ENCODE data around the gene ILRUN.

The ILRUN gene

DNA sequence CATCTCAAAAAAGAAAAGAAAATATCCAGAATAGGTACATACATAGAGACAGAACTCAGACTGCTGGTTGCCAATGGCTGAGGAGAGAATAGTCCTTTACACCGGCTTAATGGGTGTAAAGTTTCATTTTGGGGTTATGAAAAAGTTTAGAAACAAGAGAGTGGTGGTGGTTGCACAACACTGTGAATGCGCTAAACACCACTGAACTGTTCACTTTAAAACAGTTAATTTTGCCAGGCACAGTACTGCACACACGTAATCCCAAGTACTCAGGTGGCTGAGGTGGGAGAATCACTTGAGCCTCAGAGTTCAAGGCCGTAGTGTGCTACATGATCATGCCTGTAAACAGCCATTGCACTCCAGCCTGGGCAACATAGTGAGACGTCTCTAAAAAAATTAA is 7.6 kb downstream of the ILRUN start:
- Histone ChIP-seq H3K4me1 (ENCODE audit: low read length) (no peaks in the 10 kb centered on the region), H3K9ac (ENCODE audit: low read length) (no peak overlapping the region), H3K9me3 (replicated peaks; ENCODE audit: insufficient read depth, low read length) (no peaks in the 10 kb centered on the region), H3K79me2 (ENCODE audit: low read length) (peaks cover 95% of the 10 kb centered on the region), H3F3A (ENCODE audit: insufficient read depth, low read length) (no peaks in the 10 kb centered on the region), H3K27me3 (replicated peaks; ENCODE audit: insufficient read depth, low read length) (no peaks in the 10 kb centered on the region), H3K9me2 (replicated peaks; ENCODE audit: insufficient read depth, low read length) (no peaks in the 10 kb centered on the region), H2AFZ (ENCODE audit: low read length) (no peak overlapping the region), H4K20me1 (ENCODE audit: insufficient read depth, low read length) (no peaks in the 10 kb centered on the region), H3K4me2 (ENCODE audit: low read depth, low read length) (no peak overlapping the region), H3K27ac (ENCODE audit: low read length) (no peak overlapping the region), H3K4me3 (ENCODE audit: low read length) (no peak overlapping the region), H3K36me3 (replicated peaks; ENCODE audit: insufficient read depth, low read length) (no peaks in the 10 kb centered on the region)
- TF ChIP-seq EZH2 (optimal IDR thresholded peaks at IDR 0.05; ENCODE audit: low read depth, low read length): no peak
- TF ChIP-seq EZH2phosphoT487 (IDR thresholded peaks at IDR 0.05; ENCODE audit: low read length): no peak
- TF ChIP-seq, protein P1, sequence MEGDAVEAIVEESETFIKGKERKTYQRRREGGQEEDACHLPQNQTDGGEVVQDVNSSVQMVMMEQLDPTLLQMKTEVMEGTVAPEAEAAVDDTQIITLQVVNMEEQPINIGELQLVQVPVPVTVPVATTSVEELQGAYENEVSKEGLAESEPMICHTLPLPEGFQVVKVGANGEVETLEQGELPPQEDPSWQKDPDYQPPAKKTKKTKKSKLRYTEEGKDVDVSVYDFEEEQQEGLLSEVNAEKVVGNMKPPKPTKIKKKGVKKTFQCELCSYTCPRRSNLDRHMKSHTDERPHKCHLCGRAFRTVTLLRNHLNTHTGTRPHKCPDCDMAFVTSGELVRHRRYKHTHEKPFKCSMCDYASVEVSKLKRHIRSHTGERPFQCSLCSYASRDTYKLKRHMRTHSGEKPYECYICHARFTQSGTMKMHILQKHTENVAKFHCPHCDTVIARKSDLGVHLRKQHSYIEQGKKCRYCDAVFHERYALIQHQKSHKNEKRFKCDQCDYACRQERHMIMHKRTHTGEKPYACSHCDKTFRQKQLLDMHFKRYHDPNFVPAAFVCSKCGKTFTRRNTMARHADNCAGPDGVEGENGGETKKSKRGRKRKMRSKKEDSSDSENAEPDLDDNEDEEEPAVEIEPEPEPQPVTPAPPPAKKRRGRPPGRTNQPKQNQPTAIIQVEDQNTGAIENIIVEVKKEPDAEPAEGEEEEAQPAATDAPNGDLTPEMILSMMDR (IDR thresholded peaks at IDR 0.05; ENCODE audit: low read length): no peak
- DNase-seq: no peak

DNA sequence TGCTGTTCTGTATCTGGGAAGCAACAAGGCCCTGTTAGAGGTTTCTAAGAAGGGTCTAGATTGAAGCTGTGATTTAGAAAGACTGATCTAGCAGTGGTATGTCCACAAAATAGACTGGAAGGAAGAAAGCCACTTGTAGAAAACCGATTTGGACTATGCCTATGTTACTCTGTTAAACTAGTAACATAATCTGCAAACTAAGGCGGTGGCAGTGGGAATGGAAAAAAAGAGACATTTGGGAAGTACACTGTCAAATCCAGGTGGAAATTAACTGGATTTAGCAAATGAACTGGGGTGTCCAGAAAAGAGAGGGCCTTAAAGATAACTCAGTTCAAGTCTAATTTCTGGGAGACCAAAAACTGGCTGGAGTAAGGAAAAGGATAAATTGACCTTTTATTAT is 11.6 kb downstream of the ILRUN start:
- Histone ChIP-seq H3F3A (ENCODE audit: insufficient read depth, low read length) (no peaks in the 10 kb centered on the region), H3K9me2 (replicated peaks; ENCODE audit: insufficient read depth, low read length) (no peaks in the 10 kb centered on the region), H4K20me1 (ENCODE audit: insufficient read depth, low read length) (no peaks in the 10 kb centered on the region), H3K4me2 (ENCODE audit: low read depth, low read length) (no peak overlapping the region), H2AFZ (ENCODE audit: low read length) (no peak overlapping the region), H3K79me2 (ENCODE audit: low read length) (peaks cover 89% of the 10 kb centered on the region), H3K27me3 (replicated peaks; ENCODE audit: insufficient read depth, low read length) (no peaks in the 10 kb centered on the region), H3K27ac (ENCODE audit: low read length) (no peak overlapping the region), H3K36me3 (replicated peaks; ENCODE audit: insufficient read depth, low read length) (no peaks in the 10 kb centered on the region), H3K4me1 (ENCODE audit: low read length) (no peaks in the 10 kb centered on the region), H3K9ac (ENCODE audit: low read length) (no peak overlapping the region), H3K4me3 (ENCODE audit: low read length) (no peak overlapping the region), H3K9me3 (replicated peaks; ENCODE audit: insufficient read depth, low read length) (no peaks in the 10 kb centered on the region)
- DNase-seq: no peak
- no peak for TF ChIP-seq EZH2phosphoT487 (IDR thresholded peaks at IDR 0.05; ENCODE audit: low read length)
- TF ChIP-seq, protein P1 (IDR thresholded peaks at IDR 0.05; ENCODE audit: low read length): no peak
- no peak for TF ChIP-seq EZH2 (optimal IDR thresholded peaks at IDR 0.05; ENCODE audit: low read depth, low read length)

DNA sequence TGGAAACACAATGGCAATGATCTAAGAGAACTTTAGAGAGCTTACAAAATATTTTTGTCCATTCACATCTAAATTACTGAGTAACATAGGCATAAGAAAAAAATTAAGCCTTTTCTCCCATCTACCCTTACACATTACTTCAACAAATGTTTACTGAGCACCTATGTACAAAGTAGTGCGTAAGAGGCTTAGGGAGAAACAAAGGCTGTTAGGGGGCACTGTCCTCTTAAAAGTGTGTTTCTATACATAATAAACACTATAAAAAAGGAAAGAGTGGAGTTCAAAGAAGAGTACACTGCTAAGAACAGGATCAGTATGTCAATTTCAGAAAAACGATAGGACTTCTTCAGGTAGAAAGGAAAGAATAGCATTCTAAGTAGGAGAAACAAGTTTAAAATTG is 12.2 kb downstream of the ILRUN start:
- H2AFZ ChIP-seq (ENCODE audit: low read length): no peak overlapping the region
- H3K27ac ChIP-seq (ENCODE audit: low read length): no peak overlapping the region
- no peak overlapping the region for H3K4me2 ChIP-seq (ENCODE audit: low read depth, low read length)
- H3K4me1 ChIP-seq (ENCODE audit: low read length): no peaks in the 10 kb centered on the region
- H3K27me3 ChIP-seq (replicated peaks; ENCODE audit: insufficient read depth, low read length): no peaks in the 10 kb centered on the region
- no peaks in the 10 kb centered on the region for H3K36me3 ChIP-seq (replicated peaks; ENCODE audit: insufficient read depth, low read length)
- H3K4me3 ChIP-seq (ENCODE audit: low read length): no peak overlapping the region
- peaks cover 89% of the 10 kb centered on the region for H3K79me2 ChIP-seq (ENCODE audit: low read length)
- H3F3A ChIP-seq (ENCODE audit: insufficient read depth, low read length): no peaks in the 10 kb centered on the region
- no peaks in the 10 kb centered on the region for H3K9me3 ChIP-seq (replicated peaks; ENCODE audit: insufficient read depth, low read length)
- TF ChIP-seq EZH2 (optimal IDR thresholded peaks at IDR 0.05; ENCODE audit: low read depth, low read length) (no peak), EZH2phosphoT487 (IDR thresholded peaks at IDR 0.05; ENCODE audit: low read length) (no peak)
- TF ChIP-seq, protein P1 (IDR thresholded peaks at IDR 0.05; ENCODE audit: low read length): no peak
- no peak for DNase-seq
- no peak overlapping the region for H3K9ac ChIP-seq (ENCODE audit: low read length)
- no peaks in the 10 kb centered on the region for H4K20me1 ChIP-seq (ENCODE audit: insufficient read depth, low read length)
- H3K9me2 ChIP-seq (replicated peaks; ENCODE audit: insufficient read depth, low read length): no peaks in the 10 kb centered on the region
